ENCODE measurements around the gene DNMT3A. TPM values are rescaled to one million over a fixed set of nuclear protein-coding genes. Genes with fewer than 3 reads are reported as not detected.

Gene DNMT3A
- total RNA-seq, 1 donor, result 11.7 TPM

DNA sequence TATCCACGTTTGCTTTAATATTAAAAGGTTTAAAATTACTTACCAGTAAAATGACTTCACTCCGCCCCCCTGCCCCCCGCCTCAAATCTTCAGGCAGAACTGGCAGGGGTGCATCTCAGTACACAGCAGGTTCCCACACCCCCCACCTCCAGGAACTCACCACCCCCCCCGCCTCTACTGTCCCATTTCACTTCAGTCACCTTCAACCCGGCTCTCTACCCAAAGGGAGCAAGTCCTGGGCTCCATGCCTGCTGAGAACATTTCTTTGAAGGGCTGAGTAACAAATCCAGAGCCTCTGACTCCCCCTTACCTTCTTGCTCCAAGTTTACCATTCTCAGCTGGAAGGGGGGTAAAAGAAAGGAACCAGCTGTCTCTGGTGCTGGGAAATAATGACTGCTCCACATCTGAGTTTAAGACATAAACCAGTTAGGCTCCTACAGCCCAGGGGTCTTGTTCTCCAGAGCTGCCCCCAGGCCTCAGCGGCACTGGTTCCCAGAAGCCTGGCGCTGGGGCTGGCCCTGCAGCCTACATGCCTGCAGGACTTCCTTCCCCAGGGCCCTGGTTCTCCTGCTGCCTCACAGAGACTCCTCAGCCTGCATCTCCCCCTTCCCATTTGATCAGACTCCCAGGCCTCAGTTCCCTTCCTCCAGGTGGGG, 42.8 kb downstream of the DNMT3A start:
- H3K4me3 ChIP-seq (ENCODE audit: low read depth, low read length), result no peak overlapping the region
- no peak for TF ChIP-seq CTCF (IDR thresholded peaks at IDR 0.05; ENCODE audit: insufficient read depth, low read depth, low read length)
- DNase-seq (ENCODE audit: low read depth), result no peak

GRCh38 chr2:25297738-25298137, 44.0 kb downstream of the DNMT3A start:
- DNase-seq (ENCODE audit: low read depth), result no peak
- TF ChIP-seq CTCF (IDR thresholded peaks at IDR 0.05; ENCODE audit: insufficient read depth, low read depth, low read length), result no peak
- no peak overlapping the region for H3K4me3 ChIP-seq (ENCODE audit: low read depth, low read length)

DNA sequence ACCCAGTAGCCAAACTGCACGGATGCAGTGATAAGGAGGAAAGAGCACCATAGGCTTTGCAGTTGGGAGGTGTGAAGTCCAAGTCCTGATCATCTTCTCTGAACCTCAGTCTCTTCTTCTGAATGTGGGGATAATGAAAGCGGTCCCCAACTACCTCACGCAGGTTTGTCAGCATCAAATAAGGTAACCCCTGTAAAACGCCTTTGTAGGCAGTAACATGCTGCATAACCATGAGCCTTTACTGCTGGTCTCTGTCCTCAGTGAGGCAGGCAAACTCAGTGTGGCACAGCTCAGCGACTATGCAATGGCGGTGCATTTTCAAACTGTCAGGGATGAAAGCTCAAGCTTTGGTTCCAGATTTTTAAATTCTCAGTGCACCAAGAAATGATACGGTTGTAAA, 46.1 kb downstream of the DNMT3A start:
- no peak for DNase-seq (ENCODE audit: low read depth)
- H3K4me3 ChIP-seq (ENCODE audit: low read depth, low read length), result no peak overlapping the region
- TF ChIP-seq CTCF (IDR thresholded peaks at IDR 0.05; ENCODE audit: insufficient read depth, low read depth, low read length), result no peak

DNA sequence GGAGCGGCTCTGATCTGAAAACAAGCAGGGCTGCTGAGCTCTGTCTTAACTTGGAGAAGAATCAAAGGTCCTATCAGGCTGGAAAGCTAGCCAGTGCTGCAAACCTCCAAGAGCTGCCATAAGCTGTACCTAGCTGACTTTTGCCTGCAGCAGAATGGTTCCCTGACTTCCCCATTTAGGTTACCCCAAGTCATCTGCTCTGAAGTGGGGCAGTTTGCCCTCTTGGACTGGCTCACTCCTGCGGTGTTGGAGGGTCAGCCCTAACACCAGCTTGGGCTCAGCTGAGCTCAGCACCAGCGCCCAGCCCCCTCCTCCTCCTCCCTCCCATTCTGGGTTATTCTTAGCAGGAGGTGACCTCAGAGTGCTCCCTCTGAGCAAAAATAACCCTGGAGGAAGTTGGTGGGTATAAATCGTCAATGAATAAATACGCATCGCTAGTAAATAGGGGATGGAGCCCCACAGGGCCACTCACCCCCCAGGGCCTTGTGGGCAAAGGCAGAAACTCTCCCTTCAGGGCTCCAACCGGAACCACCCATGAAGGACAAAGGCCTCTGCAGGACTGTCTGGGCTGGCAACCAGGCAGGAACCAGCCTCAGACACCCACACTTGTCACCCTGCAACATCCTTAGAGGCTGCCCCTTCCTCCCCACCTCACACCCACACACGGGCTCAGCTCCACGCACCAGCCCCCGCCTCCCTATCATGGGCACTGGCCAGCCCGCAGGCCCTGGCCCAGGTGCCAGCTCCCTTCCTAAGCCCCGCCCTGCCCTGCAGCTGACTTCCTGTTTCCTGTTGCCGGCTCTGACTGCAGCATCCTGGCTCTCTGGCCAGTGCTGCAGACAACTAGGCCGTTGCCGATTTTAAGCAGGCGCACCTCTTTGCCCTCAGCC, 46.9 kb downstream of the DNMT3A start:
- no peak for DNase-seq (ENCODE audit: low read depth)
- no peak overlapping the region for H3K4me3 ChIP-seq (ENCODE audit: low read depth, low read length)
- TF ChIP-seq CTCF (IDR thresholded peaks at IDR 0.05; ENCODE audit: insufficient read depth, low read depth, low read length), result no peak

GRCh38 chr2:25293958-25294562, 47.7 kb downstream of the DNMT3A start:
- DNase-seq (ENCODE audit: low read depth), result no peak
- no peak overlapping the region for H3K4me3 ChIP-seq (ENCODE audit: low read depth, low read length)
- TF ChIP-seq CTCF (IDR thresholded peaks at IDR 0.05; ENCODE audit: insufficient read depth, low read depth, low read length), result no peak

DNA sequence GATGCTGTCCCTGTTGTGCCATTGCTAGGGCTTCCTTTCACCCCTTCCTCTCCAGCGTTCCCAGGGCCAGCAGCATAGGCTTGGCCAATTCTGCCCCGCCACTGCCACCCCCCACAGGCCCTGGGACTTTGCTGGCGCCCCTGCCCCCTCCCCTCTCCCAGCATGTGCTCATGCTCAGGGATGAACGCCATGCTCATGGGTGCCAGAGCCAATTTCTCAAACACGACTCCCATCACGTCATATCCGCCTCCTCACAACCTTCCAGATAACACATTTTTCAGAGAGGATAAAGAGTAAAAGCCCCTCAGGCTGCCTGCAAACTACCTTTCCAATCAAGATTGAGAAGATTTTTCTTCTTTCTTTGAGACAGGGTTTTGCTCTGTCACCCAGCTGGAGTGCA, 48.6 kb downstream of the DNMT3A start:
- H3K4me3 ChIP-seq (ENCODE audit: low read depth, low read length), result no peak overlapping the region
- no peak for DNase-seq (ENCODE audit: low read depth)
- no peak for TF ChIP-seq CTCF (IDR thresholded peaks at IDR 0.05; ENCODE audit: insufficient read depth, low read depth, low read length)

Measured in fibroblast of villous mesenchyme (primary cell).